Measurements from ENCODE around the gene ACCSL. TPM values are rescaled to one million over a fixed set of nuclear protein-coding genes. Genes with fewer than 3 reads are reported as not detected.

Gene ACCSL
- total RNA-seq, 2 donors from 2014 or later = not detected

DNA sequence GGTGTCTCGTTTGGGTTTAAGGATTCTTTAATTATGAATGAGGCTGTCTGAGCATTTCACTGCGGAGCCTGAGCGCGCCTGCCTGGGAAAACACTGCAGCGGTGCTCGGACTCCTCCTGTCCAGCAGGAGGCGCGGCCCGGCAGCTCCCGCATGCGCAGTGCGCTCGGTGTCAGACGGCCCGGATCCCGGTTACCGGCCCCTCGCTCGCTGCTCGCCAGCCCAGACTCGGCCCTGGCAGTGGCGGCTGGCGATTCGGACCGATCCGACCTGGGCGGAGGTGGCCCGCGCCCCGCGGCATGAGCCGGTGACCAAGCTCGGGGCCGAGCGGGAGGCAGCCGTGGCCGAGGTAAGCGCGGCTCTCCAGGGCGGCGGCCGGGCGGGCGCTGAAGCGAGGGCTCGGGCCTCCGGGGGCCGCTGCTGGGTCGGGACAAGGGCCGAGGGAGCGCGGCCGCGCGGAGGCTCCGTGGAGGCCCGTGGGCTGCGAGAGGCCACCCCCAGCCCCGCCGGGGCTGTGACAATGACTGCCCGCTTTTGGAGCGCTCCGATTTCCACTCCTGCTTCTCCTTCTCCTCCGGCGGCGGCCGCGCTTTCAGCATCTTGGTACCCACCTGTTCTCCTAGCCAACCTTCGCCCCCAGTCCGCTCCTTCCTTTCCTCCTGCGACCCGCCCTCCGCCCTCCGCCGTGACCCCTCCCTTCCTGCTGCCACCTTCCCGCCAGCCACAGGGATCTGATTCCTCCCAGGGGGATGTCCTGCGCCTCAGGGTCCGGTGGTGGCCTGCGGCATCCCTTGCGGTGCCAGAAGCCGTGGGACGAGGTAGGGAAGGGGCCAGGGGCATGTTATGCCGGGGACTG is 48.0 kb downstream of the ACCSL start, which contains the start of gene EXT2:
Gene EXT2 (plus strand): TSS at position 173 of the 854 bp plus-strand sequence. CDS start 12,035 bp downstream, outside the sequence.
- peaks cover 10 to 19% of the 10 kb centered on the region in 2 donors for H3K4me1 ChIP-seq (ENCODE audit: control insufficient read depth in 1 of 2, low read depth in 2 of 2)
- DNase-seq (ENCODE audit: low spot score) (peak; percentile 30), ATAC-seq (ENCODE audit: insufficient number of reproducible peaks, low FRiP score, low read depth) (peak; percentile 94)
- peak within 1 kb of the TSS; percentile 68 to 76 for H3K27ac ChIP-seq
- no peaks in the 10 kb centered on the region for H3K27me3 ChIP-seq (replicated peaks; ENCODE audit: insufficient read depth)
- no peaks in the 10 kb centered on the region for H3K9me3 ChIP-seq
- H3K4me3 ChIP-seq = peak within 1 kb of the TSS; percentile 91
- no peaks in the 10 kb centered on the region for H3K36me3 ChIP-seq
- TF ChIP-seq, protein P1, sequence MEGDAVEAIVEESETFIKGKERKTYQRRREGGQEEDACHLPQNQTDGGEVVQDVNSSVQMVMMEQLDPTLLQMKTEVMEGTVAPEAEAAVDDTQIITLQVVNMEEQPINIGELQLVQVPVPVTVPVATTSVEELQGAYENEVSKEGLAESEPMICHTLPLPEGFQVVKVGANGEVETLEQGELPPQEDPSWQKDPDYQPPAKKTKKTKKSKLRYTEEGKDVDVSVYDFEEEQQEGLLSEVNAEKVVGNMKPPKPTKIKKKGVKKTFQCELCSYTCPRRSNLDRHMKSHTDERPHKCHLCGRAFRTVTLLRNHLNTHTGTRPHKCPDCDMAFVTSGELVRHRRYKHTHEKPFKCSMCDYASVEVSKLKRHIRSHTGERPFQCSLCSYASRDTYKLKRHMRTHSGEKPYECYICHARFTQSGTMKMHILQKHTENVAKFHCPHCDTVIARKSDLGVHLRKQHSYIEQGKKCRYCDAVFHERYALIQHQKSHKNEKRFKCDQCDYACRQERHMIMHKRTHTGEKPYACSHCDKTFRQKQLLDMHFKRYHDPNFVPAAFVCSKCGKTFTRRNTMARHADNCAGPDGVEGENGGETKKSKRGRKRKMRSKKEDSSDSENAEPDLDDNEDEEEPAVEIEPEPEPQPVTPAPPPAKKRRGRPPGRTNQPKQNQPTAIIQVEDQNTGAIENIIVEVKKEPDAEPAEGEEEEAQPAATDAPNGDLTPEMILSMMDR (IDR thresholded peaks at IDR 0.05) = peak; percentile 84

DNA sequence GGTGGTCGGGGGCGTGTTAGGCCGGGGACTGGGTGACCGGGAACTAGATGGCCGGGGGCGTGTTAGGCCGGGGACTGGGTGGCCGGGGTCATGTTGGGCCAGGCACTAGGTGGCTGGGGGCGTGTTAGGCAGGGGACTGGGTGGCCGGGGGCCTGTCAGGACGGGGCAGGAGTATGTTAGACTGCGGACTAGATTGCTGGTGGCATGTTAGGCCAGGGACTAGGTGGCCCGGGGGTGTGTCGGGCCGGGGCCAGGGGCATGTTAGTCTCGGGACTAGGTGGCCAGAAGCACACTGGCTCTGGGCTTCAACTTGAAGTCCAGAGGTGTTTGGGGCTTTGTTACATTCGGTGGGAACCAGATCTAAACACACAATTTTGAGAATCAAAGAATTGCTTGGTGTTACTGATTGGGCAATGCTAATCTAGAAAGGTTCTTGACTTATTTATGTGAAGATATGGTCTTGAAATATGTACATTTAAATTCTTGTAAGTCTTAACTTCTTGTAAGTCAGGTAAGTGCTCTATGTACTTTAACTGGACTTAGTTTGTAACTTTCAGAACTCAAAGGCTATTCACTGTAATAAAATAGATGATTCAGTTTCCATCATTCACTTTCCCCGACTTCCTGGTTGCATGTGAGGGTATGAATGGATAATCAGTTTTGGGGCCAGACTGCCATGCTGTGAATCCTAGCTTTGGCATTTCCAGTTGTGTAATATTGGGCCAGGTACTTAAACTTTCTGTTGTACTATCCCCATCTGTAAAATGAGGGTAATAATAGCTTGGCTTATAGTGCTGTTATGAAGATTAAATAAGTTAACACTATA is 48.8 kb downstream of the ACCSL start:
- DNase-seq (ENCODE audit: low spot score) (no peak), ATAC-seq (ENCODE audit: insufficient number of reproducible peaks, low FRiP score, low read depth) (no peak)
- Histone ChIP-seq H3K27ac (no peak overlapping the region), H3K36me3 (no peaks in the 10 kb centered on the region), H3K4me1 (ENCODE audit: control insufficient read depth in 1 of 2, low read depth in 2 of 2) (peaks cover 10 to 19% of the 10 kb centered on the region in 2 donors), H3K4me3 (peak overlapping the region; percentile 91), H3K27me3 (replicated peaks; ENCODE audit: insufficient read depth) (no peaks in the 10 kb centered on the region), H3K9me3 (no peaks in the 10 kb centered on the region)
- TF ChIP-seq, protein P1 (IDR thresholded peaks at IDR 0.05) = no peak

DNA sequence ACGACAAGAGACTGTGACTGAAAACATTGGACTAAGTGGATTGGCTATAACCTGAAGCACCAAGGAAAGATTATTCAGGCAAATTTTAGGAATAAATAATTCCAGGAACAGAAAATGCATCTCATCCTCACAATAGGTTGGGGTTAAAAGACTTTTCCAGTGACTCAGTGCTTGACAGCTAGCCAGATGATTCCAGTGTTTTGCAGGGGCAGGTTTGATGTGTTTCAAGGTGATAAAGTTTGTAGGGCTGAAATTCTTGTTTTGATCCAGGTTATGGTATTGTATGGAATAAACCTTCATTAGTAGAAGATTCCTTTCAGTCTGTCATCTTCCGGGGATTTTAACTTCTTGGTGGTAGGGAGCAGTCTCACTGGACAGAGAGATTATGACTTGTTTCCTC is 50.0 kb downstream of the ACCSL start:
- Histone ChIP-seq H3K9me3 (no peaks in the 10 kb centered on the region), H3K4me3 (no peak overlapping the region), H3K27ac (no peak overlapping the region), H3K36me3 (no peaks in the 10 kb centered on the region), H3K4me1 (ENCODE audit: control insufficient read depth in 1 of 2, low read depth in 2 of 2) (peaks cover 10 to 25% of the 10 kb centered on the region in 2 donors), H3K27me3 (replicated peaks; ENCODE audit: insufficient read depth) (no peaks in the 10 kb centered on the region)
- TF ChIP-seq, protein P1 (IDR thresholded peaks at IDR 0.05) = no peak
- ATAC-seq (ENCODE audit: insufficient number of reproducible peaks, low FRiP score, low read depth) (no peak), DNase-seq (ENCODE audit: low spot score) (no peak)

DNA sequence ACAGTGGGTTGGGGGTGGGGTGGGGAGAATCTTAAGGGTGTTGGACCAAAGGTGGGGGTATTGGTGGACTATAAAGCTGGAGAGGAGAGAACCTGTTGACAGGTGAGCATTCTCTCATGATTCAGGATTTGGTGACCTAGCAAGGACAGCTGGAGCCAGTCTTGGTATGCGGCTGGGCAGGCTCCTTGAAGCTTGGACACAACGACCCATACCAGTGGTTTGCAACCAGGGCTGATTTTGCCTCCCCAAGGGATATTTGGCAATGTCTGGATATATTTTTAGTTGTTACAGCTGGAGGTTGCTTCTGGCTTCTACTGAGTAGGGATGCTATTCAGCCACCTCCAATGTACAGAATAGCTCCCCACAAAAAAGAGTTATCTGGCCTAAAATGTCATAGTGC is 53.3 kb downstream of the ACCSL start:
- Histone ChIP-seq H3K27ac (no peak overlapping the region), H3K4me3 (no peak overlapping the region), H3K27me3 (replicated peaks; ENCODE audit: insufficient read depth) (no peaks in the 10 kb centered on the region), H3K9me3 (no peaks in the 10 kb centered on the region), H3K36me3 (no peaks in the 10 kb centered on the region), H3K4me1 (ENCODE audit: control insufficient read depth in 1 of 2, low read depth in 2 of 2) (peaks cover 6 to 18% of the 10 kb centered on the region in 2 donors)
- DNase-seq (ENCODE audit: low spot score) (no peak), ATAC-seq (ENCODE audit: insufficient number of reproducible peaks, low FRiP score, low read depth) (no peak)
- TF ChIP-seq, protein P1 (IDR thresholded peaks at IDR 0.05) = no peak
